ENCODE results near the gene SRXN1.

The SRXN1 gene

DNA sequence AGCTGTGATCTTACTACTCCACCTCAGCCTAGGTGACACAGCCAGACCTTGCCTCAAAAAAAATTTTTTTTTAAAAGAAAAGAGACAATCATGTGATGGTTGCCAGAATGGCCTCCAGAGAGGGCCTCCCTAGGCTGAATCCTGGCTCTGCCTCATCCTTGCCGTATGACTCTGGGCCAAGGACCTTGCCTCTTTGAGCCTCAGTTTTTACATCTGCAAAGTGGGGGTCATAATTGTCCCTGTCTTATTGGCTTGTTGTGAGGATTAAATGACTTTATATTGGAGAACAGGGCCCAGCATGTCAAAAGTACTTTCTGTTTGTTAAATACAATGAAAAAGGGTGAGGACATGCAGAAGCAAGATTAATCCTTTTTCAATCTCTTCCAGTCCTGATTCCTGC, 14.4 kb downstream of the SRXN1 start:
- Histone ChIP-seq H3K27ac (replicated peaks) (no peak overlapping the region), H3K27me3 (ENCODE audit: insufficient read depth, poor library complexity, severe bottlenecking) (peaks cover 11% of the 10 kb centered on the region), H3K4me3 (replicated peaks; ENCODE audit: insufficient read depth, low read length) (no peak overlapping the region)
- no peak for DNase-seq (ENCODE audit: low read depth in 1 of 2, low spot score in 1 of 2)
- TF ChIP-seq SPI1 (IDR thresholded peaks at IDR 0.05; ENCODE audit: borderline replicate concordance, low read depth): no peak
- no peak for TF ChIP-seq GABPA (IDR thresholded peaks at IDR 0.05; ENCODE audit: low read depth)
- no peak for TF ChIP-seq CTCF (IDR thresholded peaks at IDR 0.05; ENCODE audit: insufficient read depth, low read length)
- TF ChIP-seq POLR2AphosphoS5 (IDR thresholded peaks at IDR 0.05; ENCODE audit: low read depth): no peak
- TF ChIP-seq, protein P1, sequence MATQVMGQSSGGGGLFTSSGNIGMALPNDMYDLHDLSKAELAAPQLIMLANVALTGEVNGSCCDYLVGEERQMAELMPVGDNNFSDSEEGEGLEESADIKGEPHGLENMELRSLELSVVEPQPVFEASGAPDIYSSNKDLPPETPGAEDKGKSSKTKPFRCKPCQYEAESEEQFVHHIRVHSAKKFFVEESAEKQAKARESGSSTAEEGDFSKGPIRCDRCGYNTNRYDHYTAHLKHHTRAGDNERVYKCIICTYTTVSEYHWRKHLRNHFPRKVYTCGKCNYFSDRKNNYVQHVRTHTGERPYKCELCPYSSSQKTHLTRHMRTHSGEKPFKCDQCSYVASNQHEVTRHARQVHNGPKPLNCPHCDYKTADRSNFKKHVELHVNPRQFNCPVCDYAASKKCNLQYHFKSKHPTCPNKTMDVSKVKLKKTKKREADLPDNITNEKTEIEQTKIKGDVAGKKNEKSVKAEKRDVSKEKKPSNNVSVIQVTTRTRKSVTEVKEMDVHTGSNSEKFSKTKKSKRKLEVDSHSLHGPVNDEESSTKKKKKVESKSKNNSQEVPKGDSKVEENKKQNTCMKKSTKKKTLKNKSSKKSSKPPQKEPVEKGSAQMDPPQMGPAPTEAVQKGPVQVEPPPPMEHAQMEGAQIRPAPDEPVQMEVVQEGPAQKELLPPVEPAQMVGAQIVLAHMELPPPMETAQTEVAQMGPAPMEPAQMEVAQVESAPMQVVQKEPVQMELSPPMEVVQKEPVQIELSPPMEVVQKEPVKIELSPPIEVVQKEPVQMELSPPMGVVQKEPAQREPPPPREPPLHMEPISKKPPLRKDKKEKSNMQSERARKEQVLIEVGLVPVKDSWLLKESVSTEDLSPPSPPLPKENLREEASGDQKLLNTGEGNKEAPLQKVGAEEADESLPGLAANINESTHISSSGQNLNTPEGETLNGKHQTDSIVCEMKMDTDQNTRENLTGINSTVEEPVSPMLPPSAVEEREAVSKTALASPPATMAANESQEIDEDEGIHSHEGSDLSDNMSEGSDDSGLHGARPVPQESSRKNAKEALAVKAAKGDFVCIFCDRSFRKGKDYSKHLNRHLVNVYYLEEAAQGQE (IDR thresholded peaks at IDR 0.05; ENCODE audit: insufficient replicate concordance, low read depth): no peak

- DNase-seq (ENCODE audit: low read depth in 1 of 2, low spot score in 1 of 2): no peak
- no peak overlapping the region for H3K4me3 ChIP-seq (replicated peaks; ENCODE audit: insufficient read depth, low read length)
- no peak overlapping the region for H3K27ac ChIP-seq (replicated peaks)
- TF ChIP-seq, protein P1 (IDR thresholded peaks at IDR 0.05; ENCODE audit: insufficient replicate concordance, low read depth): no peak
- no peak for TF ChIP-seq GABPA (IDR thresholded peaks at IDR 0.05; ENCODE audit: low read depth)
- TF ChIP-seq CTCF (IDR thresholded peaks at IDR 0.05; ENCODE audit: insufficient read depth, low read length): no peak
- no peak for TF ChIP-seq POLR2AphosphoS5 (IDR thresholded peaks at IDR 0.05; ENCODE audit: low read depth)
- no peak for TF ChIP-seq SPI1 (IDR thresholded peaks at IDR 0.05; ENCODE audit: borderline replicate concordance, low read depth)
- H3K27me3 ChIP-seq (ENCODE audit: insufficient read depth, poor library complexity, severe bottlenecking): peaks cover 11% of the 10 kb centered on the region
Observed at GRCh38 chr20:637559-637958, 15.4 kb downstream of the SRXN1 start.

GRCh38 chr20:635893-636338, 17.1 kb downstream of the SRXN1 start:
- no peak overlapping the region for H3K27ac ChIP-seq (replicated peaks)
- DNase-seq (ENCODE audit: low read depth in 1 of 2, low spot score in 1 of 2): no peak
- H3K27me3 ChIP-seq (ENCODE audit: insufficient read depth, poor library complexity, severe bottlenecking): peaks cover 11% of the 10 kb centered on the region
- no peak overlapping the region for H3K4me3 ChIP-seq (replicated peaks; ENCODE audit: insufficient read depth, low read length)
- TF ChIP-seq POLR2AphosphoS5 (IDR thresholded peaks at IDR 0.05; ENCODE audit: low read depth) (no peak), SPI1 (IDR thresholded peaks at IDR 0.05; ENCODE audit: borderline replicate concordance, low read depth) (no peak), GABPA (IDR thresholded peaks at IDR 0.05; ENCODE audit: low read depth) (no peak), CTCF (IDR thresholded peaks at IDR 0.05; ENCODE audit: insufficient read depth, low read length) (no peak)
- TF ChIP-seq, protein P1 (IDR thresholded peaks at IDR 0.05; ENCODE audit: insufficient replicate concordance, low read depth): no peak
